Right lung (tissue), 5 donors: ENCODE data around the gene SLCO2A1. TPM values are rescaled to one million over a fixed set of nuclear protein-coding genes. Genes with fewer than 3 reads are reported as not detected.

Experiments
- DNase-seq, 2 donors: peaks; one replicate each; pipeline ENCODE4 v3.0.0-alpha.2; 2013
- polyA plus RNA-seq, 5 donors: library from polyadenylated mRNA; unstranded; fragments of 120-200 nt; gene quantifications; one replicate each; pipeline versions ENCODE4 v1.2.1 to v1.2.3, GENCODE V29; 2013; ENCODE audit warnings: inconsistent platforms in 1 of 5, low replicate concordance in 1 of 5; ENCODE audit not compliant: insufficient read length in 5 of 5, insufficient read depth in 1 of 5

SLCO2A1 gene
- polyA plus RNA-seq, 5 donors: 32.6 to 61.7 (median 52.8) TPM

DNA sequence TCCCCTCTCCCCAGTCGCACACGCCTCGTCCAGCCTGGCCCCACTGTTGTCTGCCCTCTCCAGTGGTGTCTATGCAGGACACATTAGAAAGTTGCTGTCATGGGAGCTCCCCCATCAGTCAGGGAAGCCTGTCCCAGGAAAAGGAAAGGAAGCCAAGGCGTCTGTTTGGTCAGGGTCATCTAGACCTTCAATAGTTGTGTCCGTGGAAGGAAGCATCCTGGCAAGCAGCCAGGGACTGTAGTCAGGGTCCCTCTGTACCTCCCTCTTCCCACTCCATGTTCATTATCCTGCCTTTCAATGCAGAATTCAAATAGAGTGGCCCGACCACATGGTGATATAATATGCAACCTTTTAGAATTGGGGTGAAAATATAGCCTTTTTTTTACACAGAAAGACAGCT lies 73.4 kb downstream of the SLCO2A1 start:
- DNase-seq: no peak

DNA sequence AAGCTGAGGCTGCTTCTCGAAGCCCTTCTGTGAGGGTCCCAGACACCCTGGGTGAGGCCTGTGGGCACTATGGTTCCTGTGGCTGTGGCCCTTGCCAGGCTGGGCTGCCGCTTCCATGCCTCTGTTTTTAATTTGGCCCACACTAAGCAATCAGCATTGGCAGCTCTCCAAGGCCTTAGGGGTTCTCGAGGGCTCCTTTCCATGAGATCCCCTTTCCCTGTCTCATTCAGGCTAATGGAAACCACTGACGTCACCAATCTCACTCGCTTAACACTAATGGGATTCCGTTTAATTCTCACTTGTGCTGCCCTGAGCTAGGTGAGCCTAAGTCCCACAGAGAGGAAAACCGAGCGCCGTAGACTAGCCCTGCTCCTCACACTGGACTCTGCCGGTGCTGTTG lies 73.8 kb downstream of the SLCO2A1 start:
- DNase-seq: no peak

DNA sequence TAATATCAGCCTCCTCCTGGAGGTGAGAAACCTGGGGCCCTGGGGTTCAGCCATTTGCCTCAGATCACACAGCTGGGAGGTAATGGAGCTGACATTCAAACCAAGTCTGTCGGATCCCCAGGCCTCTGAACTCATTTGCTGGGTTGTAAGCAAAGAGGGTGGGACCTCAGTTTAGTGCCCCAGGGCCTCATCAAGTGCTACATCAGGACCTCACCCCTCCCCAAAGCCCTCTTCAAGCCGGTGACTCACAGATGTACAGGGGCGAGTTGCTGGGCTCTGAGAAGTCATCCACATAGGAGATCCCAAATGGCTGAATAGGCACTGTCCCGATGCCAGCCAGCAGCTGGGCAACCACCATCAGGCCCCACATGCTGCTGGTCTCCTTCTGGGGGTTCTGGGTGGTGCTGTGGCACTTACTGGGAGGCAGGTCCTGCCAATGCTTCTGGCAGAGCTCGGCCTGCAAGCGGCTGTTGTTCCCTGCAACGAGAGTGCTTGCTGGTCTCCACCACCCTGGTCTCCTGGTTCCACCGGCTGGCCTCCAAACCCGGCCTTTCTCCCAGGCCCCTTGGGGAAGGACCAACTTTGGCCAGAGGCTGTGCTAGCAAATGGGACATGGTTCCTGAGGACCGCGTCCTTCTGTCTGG lies 74.9 kb downstream of the SLCO2A1 start:
- DNase-seq: no peak

DNA sequence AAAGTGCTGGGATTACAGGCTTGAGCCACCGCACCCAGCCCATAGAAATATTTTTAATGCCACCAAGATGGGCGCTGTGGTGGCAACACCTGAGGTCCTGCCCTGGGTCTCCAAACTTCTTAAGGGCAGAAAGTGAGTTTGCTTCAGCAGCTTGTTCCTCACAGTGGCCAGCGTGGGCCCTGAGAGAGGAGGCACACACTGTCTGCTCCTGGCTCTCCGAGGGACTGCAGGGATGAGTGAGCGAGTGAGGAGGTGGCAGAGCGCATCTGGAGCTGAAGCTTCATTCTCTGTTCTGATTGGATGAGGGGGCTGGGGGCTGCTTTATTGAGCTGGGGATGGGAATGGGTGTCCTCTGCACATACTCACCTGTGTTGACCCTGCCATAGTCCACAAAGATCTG lies 76.4 kb downstream of the SLCO2A1 start:
- no peak for DNase-seq

DNA sequence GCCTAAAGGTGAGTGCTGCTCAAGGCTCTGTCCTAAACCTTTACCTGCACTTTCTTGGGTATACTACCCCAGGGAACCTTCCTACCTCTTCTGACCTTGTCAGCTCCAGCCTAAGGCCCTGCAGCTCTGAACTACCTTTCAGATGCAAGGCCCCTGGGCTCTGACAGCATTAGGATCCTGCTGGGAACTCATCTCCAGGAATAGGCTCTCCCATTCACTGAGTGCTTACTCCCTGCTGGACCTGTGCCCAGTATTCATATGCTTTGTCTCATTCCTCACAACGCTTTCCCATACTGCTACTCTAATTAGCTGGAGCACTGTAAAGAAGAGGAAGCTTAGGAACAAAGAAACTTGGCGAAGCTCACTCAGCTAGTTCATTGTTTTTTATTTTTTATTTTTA lies 80.3 kb downstream of the SLCO2A1 start:
- peak in 1 of 2 donors; percentile 57 for DNase-seq

DNA sequence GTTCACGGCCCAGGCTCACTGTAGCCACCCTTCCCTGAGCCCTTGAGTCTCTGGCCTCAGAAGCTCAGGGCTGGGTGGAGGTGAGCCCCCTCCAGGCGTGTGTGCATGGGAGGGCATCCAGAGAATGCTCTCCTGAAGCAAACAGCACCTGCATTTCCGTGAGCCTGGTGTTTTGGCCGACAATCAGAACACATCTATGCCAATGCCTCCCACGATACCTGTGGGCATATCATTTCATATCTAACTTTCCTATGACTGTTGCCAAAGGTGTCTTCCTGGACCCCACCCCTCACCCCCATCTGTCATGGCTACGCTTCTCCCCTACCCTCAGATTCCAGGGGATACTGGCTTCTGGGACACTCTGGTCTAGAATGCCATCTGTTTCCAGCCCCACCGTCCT lies 80.7 kb downstream of the SLCO2A1 start:
- DNase-seq: no peak

DNA sequence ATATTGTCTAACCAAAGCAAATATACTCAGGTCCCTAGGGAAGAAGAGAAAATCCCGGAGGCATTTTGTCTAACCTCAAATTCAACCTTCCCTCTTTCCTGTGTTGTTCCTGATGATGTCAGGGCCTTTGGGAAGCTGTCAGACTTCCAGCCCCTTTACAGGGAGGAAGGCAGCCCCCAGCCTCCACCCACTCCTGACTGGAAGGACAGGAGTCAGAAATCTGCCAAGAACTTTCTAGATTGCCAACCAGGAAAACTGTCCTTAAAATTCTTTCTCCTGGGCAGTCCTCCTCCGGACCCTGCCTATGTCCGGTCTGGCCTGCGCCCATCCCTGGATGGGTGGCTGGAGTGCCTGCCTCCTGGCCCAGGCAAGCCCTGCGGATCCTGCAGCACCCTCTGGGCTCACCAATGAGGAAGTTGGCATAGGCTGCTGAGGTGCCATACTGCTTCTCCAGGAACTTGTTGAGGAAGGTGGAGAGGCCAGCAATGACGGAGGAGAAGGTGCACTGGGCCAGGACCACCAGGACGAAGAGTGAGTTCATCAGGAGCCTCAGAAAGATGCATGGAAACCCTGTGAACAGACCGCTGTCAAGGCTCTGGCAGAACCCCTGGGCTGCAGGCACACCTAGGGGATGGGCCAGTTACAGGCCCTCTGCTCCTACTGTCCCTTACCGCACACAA lies 81.5 kb downstream of the SLCO2A1 start:
- DNase-seq: no peak

DNA sequence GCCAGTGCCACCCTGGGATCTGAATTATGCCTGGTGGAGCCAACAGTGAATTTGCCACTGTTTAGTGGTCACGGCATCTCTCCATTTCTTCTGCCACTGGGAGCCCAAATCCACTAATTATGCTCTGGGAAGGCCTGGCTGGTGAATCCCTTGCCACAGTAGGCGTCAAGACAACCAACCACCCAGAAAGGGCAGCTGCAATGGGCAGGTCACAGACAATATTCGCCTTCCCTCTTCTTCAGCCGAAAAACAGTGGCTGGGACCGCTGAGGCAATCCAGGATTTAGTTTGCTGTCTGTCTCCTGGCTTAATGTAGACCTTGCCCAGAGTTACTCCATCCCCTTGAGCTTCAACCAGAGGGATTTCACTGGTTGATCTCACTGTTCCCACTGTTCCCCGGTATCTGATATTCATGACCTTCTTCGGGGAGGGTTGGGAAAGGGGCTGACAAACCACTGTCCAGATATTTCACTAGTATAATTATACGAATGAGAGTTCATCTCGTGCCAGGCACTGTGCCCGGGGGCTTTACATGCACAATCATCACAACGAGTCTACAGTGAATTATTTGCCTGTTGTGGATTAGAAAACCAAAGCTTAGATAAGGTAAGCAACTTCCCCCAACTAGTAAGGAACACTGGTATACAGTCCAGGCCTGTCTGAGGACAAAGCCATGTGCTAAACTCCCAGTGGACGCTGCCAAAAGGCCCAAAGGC lies 84.2 kb downstream of the SLCO2A1 start:
- DNase-seq: no peak

DNA sequence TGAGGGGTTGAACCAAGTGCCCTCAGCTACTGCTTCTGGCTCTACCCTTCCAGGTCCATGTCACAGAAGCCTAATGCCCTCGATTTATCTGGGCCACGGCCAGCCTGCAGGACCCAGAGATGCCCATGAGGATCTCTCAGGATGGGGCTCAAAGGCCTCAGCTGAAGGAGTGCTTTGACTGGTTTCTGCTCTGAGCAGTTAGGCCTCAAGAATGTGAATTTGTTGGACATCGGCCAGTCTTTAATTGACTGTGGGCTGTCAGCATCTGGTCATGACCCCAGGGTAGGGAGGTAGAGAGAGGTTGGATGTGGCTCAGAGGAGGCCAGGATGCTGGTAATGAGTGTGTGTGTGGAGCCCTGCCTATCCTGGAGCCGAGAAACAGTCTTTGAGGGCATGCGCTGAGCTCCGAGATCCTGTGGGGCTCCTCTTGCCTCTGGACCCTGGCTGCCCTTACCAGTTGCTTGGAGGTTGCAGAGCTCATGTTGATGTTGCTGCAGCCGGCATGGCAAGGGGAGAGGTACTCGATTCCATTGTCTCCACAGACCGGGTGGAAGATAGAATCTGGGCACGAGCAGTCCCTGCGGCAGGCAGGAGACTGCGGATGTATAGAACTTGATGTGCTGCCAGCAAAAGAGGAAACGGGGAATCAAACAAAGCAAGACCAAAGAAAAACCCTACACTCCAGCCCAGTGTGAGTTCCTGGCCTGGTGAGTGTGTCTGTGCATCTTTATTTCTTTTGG lies 84.9 kb downstream of the SLCO2A1 start:
- DNase-seq: peak in 1 of 2 donors; percentile 42

DNA sequence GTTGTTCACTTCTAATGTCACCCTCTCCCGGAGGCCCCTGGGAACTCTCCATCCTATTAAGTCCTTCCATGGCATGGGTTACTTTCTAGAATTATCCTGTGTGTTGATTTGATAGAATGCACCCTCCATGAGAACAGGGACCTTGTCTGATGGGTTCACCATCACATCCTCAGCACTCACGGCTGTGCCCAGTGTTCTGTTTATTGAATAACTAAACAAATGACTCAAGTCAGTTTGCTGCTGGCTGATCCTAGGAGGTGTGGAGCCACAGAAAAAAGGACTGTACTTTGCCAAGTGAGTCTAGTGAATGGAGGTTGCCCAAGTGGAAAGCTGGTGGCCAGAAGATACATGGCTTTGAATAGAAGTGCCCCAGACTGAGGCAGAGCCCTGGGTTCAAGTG lies 85.5 kb downstream of the SLCO2A1 start:
- DNase-seq: no peak

DNA sequence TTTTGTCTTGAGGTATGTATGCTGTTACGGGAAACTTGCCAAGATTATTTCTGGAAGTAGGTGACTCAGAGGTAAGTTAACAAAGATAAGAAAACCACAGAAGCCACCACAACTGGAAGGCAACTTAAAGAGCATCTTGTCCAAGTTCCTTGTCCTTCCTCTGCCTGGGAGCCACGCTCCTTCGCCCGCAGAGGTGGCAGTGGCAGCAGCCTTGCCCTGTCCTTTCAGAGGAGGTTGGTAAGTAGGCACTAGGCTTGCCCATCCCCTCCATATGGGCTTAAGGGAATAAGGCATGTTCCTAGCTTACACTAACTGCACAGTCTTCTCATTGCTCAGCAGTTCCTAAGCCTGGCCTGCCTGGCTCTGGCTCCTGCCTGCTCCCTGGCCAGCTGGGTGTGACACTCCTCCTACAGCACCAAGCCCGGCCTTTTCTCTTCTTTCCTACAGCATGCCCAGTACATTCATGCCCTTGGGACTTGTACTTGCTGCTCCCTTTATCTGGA lies 86.0 kb downstream of the SLCO2A1 start:
- no peak for DNase-seq

DNA sequence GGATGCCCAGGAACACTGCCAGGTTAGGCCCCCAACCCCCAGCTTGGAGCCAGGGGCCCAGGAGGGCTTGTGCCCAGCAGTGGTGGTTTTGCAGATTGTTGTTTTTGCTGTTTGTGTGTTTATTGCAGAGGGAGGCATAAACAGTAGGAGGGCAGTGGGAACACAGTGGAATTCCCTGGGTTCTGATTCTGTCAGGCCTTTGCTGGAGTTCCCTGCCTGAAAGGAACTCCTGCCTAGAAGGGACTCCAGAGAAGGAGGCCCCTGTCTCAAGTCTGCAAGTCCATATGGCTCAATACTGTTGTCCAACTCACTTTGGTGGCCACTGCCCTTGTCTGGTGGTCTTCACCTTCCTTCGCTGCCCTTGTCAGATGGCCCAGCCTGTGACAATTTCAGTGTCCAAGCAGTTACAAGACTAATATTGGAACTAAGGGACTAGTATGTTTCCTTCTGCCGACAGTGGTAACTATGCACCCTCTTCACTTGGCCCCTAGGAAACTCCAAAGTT lies 86.6 kb downstream of the SLCO2A1 start:
- no peak for DNase-seq

DNA sequence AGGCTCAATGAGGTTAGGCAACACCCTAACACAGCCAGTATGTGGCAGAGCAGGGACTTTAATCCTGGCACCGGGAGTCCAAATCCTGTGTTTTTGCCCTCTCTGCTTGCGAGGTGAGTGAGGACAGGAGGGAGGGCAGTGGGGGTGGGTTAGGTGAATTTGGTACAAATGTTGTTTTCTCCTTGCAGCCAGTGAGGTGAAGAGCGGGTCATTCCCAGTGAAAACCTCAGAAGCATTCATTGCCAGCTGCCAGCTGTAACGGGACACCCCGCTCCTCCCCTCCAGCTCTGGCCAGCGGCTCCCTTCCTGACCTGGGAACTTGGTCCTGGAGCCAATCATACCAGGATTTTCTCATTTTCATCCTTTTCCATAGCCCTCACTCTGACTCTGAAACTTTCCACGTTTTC lies 88.3 kb downstream of the SLCO2A1 start:
- no peak for DNase-seq

DNA sequence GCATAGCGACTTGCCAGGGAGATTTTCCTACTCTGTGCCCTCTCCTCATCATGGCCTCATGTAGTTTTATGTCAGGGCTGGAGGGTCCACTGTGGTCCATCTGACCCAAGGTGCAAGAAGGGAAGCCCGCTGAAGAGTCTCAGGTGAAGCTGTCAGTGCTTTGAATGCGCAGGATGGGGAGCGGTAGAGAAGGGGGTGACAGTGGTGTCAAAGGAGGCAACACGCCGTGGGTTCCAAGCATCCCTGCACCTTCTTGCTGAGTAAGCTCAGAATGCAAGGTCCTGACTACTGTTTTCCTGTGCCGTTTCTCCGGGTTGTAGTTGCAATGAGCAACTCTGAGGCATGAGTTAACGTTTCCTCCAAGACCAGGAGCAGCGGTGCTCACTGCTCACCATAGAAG lies 89.2 kb downstream of the SLCO2A1 start:
- DNase-seq: no peak

DNA sequence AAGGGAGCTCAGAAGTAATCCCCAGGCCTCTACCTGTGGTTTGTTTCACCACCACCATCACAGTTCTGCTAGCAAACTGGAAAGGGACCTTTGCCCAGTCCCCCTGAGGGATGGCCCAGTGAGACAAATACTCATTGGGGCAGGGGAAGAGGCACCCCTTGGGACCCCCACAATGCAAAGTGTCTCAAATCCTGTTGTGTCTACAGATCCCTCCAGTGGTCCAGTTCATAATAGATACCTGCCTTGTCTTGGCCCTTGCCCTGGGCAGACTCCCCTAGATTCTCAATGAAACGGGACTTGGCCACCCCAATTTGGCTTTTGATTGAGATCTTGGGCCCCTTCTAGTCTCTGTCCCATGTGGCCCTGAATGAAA lies 90.3 kb downstream of the SLCO2A1 start:
- no peak for DNase-seq

DNA sequence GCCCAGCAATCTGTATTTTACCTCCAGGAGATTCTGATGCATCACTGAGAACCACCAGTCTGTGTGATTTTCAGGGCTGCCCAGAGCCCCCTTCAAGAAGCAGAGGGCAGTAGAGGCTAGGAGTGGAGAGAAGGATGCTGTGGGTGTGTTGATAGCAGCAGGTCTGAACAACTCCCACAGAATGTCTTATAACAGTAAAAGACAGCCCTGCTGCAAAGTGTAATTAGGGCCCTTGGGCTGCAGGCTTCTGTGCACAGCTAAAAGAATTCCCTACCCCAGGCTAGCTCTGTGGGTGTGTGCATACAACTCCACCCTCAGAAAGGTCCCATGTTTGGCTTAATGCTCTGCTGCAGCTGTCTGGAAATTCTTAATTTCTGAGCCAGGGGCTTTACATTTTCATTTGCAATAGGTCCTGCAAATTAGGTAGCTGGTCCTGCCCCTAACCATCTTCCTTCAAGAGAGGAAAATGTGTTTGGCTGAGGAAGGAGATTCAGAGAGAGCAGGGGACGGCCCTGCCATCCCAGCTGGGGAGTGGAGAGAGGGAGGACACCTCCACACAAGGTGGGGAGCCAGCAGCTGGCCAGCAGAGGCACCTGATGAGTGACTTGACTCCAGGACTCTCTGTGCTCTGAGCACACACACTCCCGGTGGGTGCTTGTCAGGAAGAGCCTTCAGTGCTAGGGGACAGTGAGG lies 90.8 kb downstream of the SLCO2A1 start:
- no peak for DNase-seq

DNA sequence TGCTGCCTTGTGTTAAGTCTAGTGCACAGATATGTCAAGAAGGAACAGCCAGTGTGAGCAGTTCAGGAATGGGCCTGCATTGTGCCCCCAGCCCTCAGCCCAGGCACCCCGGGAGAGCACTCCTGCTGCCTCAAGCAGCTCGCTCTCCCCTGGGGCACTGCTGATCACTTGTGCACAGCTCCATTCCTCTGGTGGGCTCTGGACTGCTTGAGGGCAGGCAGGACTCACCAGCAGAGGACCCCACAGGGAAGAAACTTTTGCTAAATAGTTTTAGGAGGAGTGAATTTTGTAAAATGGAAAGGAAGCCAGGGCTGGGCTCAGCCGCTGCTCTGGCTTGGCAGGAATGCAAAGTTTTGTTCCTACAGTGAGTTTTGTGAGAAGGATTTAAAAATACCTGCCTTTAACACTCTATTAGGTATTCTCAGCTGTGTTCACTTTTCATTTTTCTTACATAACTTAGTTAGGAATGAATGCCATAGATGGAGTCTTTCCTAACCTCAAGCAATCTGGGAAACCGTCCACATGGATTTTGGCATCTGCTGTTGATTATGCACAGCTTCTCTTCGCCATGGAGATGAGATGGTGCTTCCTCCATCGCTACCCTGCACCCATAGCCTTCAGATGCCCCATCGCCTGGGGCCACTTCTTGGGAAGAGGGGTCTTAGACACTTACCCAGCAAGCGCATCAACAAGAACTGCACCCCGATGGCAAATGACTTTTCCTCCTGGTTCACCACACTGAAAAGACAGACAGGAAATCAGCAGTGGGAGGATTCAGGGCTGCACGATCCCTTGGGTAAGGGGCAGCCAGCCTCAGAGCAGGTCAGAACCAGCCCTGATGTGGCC lies 91.7 kb downstream of the SLCO2A1 start:
- DNase-seq: peak; percentile 39 to 45

DNA sequence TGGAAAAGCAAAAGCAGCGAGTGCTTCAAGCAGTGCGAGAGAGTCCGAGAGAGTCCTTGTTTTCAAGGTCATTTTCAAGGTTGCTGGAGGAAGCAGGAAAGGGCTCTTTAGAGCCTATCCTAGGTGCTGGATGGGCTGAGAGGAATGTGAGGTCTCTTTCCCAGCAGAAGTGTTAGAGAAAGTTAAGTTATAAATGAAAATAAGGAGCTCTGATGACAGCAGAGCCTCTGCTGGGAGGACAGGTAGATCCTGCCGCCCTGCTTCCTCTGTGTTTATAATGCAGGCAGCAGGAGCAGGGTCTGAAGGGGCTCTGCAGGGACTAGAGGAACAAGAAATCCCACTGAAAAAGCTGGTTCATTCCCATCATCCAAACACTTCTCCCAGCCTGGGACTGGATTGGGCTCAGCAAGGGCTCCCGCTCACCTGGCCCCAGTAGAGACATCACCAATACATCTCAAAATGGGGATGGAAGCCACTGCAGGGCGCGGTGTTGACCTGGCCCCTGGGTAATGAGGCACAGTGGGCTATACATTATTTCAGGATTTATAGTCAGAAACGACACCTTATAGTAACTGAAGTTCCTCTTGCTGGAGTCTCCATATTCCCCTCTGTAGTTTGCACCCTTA lies 92.6 kb downstream of the SLCO2A1 start:
- no peak for DNase-seq

DNA sequence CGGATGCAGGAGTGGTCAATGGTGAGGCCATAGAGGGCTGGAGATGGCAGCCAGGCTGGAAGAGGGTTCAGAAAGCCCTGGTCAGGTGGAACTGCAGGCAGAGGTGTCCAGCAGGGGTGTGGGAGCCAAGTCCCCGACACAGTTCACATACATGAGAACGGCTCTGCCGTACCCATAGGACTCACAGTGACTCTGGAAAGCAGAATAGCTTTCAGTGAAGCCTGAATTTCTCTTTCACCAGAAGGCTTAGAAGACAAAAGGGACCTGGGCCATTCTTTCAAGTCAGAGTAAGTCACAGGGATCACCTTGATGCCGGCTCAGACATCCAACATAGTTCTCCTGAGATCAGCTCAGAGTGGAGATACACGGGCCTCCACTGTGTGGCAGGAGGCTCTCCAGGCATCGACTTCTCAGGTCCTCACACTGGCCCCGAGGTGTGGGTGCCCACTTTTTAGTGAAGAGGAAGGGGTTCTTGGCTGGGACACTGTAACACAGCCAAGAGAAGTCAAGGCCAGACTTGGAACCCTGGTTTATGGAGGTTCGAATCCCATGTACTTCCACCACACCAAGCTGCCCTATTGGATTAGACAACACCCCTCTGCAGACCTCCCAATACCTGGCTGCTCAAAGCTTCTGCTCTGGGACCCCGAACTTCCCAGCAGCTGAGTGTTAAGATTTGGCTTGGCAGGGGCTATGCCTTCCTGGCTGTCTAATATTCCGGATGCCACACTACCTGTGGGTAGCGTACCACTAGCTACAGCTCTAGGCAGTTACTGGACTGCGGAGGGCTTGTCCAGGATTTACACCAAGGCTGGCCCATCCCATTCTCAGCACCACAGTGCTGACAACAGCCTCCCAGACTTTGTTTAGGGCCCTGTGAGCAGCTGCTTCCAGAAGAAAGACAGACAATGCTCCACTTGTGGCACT lies 93.6 kb downstream of the SLCO2A1 start:
- no peak for DNase-seq
